Measurements from ENCODE around the gene B3GALNT1. TPM values are rescaled to one million over a fixed set of nuclear protein-coding genes. Genes with fewer than 3 reads are reported as not detected.

Gene B3GALNT1
- polyA plus RNA-seq, 2 of the 4 experiments (the other 2 are of a cell fraction), result 0.13 to 0.14 TPM

DNA sequence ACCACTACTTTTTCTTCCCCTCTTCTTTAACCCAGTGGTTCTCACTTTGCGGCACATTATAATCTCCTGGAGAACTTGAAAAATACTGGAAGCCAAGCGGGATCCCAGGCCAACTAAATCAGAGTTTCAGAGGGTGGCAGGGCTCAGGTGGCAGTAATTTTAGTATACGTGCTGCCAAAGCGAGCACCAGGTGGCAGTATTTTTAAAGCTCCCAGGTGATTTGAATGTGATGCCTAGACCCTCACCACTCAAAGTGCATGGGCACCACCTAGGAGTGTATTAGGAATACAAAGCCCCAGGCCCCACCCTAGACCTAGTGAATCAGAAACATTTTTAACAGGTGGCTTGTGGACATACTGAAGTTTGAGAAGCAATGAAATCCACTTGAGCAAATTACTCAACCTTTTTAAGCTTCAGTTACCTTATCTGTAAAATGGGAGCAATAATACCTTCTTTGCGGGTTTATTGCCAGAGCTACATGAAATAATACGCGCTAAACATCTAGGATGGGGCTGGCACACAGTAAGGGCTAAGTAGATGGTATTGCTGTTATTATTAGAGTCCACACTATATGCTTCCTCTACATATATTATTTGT is 8.3 kb downstream of the B3GALNT1 start:
- peak in 1 of 2 experiments; percentile 71; a peak in 3 of 6 replicates for ATAC-seq
- WGBS (ENCODE audit: missing lambda C conversion rate), result 67% methylated on average over 7 of the region's 7 CpGs
- Histone ChIP-seq H3K4me1 (no peaks in the 10 kb centered on the region), H3K9me3 (no peaks in the 10 kb centered on the region), H3K4me2 (no peak overlapping the region), H3K27ac (no peak overlapping the region), H3K4me3 (no peak overlapping the region)
- POLR2A ChIA-PET, result no interaction called here
- FAIRE-seq, result no peak
- TF ChIP-seq, protein P1, sequence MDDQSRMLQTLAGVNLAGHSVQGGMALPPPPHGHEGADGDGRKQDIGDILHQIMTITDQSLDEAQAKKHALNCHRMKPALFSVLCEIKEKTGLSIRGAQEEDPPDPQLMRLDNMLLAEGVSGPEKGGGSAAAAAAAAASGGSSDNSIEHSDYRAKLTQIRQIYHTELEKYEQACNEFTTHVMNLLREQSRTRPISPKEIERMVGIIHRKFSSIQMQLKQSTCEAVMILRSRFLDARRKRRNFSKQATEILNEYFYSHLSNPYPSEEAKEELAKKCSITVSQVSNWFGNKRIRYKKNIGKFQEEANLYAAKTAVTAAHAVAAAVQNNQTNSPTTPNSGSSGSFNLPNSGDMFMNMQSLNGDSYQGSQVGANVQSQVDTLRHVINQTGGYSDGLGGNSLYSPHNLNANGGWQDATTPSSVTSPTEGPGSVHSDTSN (IDR thresholded peaks at IDR 0.05), result no peak
- TF ChIP-seq KDM5A (IDR thresholded peaks at IDR 0.05) (no peak), BHLHE40 (IDR thresholded peaks at IDR 0.05; ENCODE audit: low read depth, low read length) (no peak), EHMT2 (IDR thresholded peaks at IDR 0.05; ENCODE audit: low read depth) (no peak), JUN (IDR thresholded peaks at IDR 0.05) (no peak), CTCF (IDR thresholded peaks at IDR 0.05) (peak; percentile 42), ZNF302 (CRISPR knock-in tag; IDR thresholded peaks at IDR 0.05) (no peak), NFE2L2 (conservative IDR thresholded peaks at IDR 0.05; ENCODE audit: low read length) (no peak), HEYL (CRISPR knock-in tag; IDR thresholded peaks at IDR 0.05) (no peak), RAD21 (conservative IDR thresholded peaks at IDR 0.05 in 1 of 2, IDR thresholded peaks at IDR 0.05 in 1 of 2) (peak; percentile 32 to 35; a peak in 4 of 5 replicates), SMC3 (IDR thresholded peaks at IDR 0.05) (peak; percentile 59; the same call in 2 of the 3 replicates), ZC3H11A (IDR thresholded peaks at IDR 0.05) (no peak)
- TF ChIP-seq, protein P2, sequence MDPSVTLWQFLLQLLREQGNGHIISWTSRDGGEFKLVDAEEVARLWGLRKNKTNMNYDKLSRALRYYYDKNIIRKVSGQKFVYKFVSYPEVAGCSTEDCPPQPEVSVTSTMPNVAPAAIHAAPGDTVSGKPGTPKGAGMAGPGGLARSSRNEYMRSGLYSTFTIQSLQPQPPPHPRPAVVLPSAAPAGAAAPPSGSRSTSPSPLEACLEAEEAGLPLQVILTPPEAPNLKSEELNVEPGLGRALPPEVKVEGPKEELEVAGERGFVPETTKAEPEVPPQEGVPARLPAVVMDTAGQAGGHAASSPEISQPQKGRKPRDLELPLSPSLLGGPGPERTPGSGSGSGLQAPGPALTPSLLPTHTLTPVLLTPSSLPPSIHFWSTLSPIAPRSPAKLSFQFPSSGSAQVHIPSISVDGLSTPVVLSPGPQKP (IDR thresholded peaks at IDR 0.05; ENCODE audit: low read depth, low read length), result no peak
- TF ChIP-seq, protein P3, sequence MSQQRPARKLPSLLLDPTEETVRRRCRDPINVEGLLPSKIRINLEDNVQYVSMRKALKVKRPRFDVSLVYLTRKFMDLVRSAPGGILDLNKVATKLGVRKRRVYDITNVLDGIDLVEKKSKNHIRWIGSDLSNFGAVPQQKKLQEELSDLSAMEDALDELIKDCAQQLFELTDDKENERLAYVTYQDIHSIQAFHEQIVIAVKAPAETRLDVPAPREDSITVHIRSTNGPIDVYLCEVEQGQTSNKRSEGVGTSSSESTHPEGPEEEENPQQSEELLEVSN (IDR thresholded peaks at IDR 0.05; ENCODE audit: borderline replicate concordance, low read depth), result no peak
- CTCF ChIA-PET, result interaction anchor here (0.6 to 2.0 kb wide), 5 partner anchors 11 to 319 kb away, joined by 3 to 5 read pairs (median 4); no protein-coding TSS in a partner anchor
- peak; percentile 3 to 14 for DNase-seq (ENCODE audit: low read depth in 1 of 2, low spot score in 1 of 2)

DNA sequence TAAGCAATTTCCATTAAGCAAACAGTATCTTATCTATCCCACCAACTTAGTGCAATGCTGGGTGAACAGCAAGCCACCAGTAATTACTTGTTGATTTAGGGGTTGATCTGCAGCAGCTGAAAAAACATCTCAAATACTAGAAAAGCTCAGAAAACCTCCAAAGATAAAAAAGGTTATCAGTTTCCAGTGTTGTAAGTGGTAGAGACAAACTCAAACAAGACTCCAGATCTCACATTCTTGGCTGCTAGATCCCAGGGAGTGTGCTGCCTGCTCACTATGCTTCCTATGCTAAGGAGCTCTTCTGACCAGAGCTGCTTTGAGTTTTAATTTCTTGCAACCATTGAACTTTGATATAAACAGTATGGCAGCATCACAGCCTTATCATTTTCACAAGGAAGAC is 11.3 kb downstream of the B3GALNT1 start:
- ATAC-seq (no peak), DNase-seq (ENCODE audit: low read depth in 1 of 2, low spot score in 1 of 2) (no peak), FAIRE-seq (no peak)
- TF ChIP-seq CHD2 (IDR thresholded peaks at IDR 0.05; ENCODE audit: low read length, partially characterized antibody), result no peak
- no peak for TF ChIP-seq TP53 (CRISPR knock-in tag; IDR thresholded peaks at IDR 0.05)
- TF ChIP-seq EHF (CRISPR knock-in tag; IDR thresholded peaks at IDR 0.05), result no peak
- no peak for TF ChIP-seq MAZ (IDR thresholded peaks at IDR 0.05; ENCODE audit: borderline replicate concordance, low read depth, low read length)
- TF ChIP-seq EP300 (IDR thresholded peaks at IDR 0.05), result no peak
- no peak for TF ChIP-seq CBX2 (IDR thresholded peaks at IDR 0.05; ENCODE audit: borderline replicate concordance, low read depth)
- TF ChIP-seq HDAC2 (IDR thresholded peaks at IDR 0.05), result no peak
- ChIA-PET CTCF (no interaction called here), POLR2A (no interaction called here)
- H3K4me3 ChIP-seq, result no peak overlapping the region
- H3K9me3 ChIP-seq, result no peaks in the 10 kb centered on the region
- H3K27ac ChIP-seq, result no peak overlapping the region
- H3K4me1 ChIP-seq, result no peaks in the 10 kb centered on the region
- H3K4me2 ChIP-seq, result no peak overlapping the region

All from A549 (cell line).